ENCODE data around the gene TMEM38A.

Gene TMEM38A

DNA sequence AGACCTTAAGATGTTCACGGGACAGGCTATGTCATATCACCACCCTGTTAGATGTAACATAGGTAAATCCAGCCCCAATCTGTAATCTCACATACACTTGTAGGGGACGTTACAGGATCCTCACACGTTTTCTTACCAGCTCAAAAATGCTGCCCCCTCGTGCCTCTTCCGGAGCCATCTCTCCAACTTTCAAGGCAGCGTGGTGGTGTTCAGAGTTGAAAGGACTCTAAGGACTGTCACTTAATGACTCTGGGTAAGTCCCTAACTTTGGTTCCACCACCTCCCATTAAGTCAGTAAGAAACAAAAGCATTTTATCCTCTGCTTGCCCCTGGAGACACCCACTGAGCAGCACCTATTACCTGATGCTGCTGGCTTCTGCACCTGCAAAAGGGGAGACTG is 37.4 kb upstream of the TMEM38A start:
- peaks cover 18% of the 10 kb centered on the region for H3K36me3 ChIP-seq (ENCODE audit: insufficient read depth, low read length)
- H3K9ac ChIP-seq (ENCODE audit: low read depth, low read length): no peak overlapping the region; the same call in 1 of the 2 replicates
- WGBS: 99% methylated on average over 6 of the region's 6 CpGs
- H3K4me3 ChIP-seq (ENCODE audit: low read length): no peak overlapping the region
- no peaks in the 10 kb centered on the region for H3K9me3 ChIP-seq (ENCODE audit: insufficient read depth, low read depth, low read length)
- no peaks in the 10 kb centered on the region for H3K27me3 ChIP-seq (ENCODE audit: insufficient read depth, low read length)
- H3K27ac ChIP-seq (ENCODE audit: low read depth, low read length): no peak overlapping the region
- H3K4me1 ChIP-seq (ENCODE audit: insufficient read depth, low read length): peaks cover 14% of the 10 kb centered on the region

DNA sequence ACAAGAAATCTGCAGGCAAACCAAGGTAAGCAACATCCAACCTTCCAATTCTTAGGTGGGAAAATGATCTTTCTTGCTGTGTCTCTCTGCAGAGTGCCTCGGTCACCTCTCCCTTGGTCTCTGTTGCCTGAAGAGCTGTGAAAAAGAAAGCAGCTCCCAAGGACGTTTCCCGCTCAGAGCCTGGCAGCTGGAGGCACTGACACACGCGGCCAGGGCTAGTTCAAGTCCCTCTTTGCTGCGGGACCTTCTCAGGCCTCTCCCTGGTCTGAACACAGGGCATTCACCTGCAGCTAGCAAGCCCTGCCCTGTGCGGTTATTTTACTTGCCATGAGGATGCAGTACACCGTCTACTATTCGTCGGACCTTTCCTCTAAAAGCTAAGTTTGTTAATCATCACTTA is 36.7 kb upstream of the TMEM38A start:
- H3K4me3 ChIP-seq (ENCODE audit: low read length): no peak overlapping the region
- WGBS: 93% methylated on average over 10 of the region's 10 CpGs
- H3K9ac ChIP-seq (ENCODE audit: low read depth, low read length): peak overlapping the region; percentile 43; the same call in 1 of the 2 replicates
- peaks cover 18% of the 10 kb centered on the region for H3K36me3 ChIP-seq (ENCODE audit: insufficient read depth, low read length)
- H3K27me3 ChIP-seq (ENCODE audit: insufficient read depth, low read length): no peaks in the 10 kb centered on the region
- no peak overlapping the region for H3K27ac ChIP-seq (ENCODE audit: low read depth, low read length)
- peaks cover 17% of the 10 kb centered on the region for H3K4me1 ChIP-seq (ENCODE audit: insufficient read depth, low read length)
- H3K9me3 ChIP-seq (ENCODE audit: insufficient read depth, low read depth, low read length): no peaks in the 10 kb centered on the region

DNA sequence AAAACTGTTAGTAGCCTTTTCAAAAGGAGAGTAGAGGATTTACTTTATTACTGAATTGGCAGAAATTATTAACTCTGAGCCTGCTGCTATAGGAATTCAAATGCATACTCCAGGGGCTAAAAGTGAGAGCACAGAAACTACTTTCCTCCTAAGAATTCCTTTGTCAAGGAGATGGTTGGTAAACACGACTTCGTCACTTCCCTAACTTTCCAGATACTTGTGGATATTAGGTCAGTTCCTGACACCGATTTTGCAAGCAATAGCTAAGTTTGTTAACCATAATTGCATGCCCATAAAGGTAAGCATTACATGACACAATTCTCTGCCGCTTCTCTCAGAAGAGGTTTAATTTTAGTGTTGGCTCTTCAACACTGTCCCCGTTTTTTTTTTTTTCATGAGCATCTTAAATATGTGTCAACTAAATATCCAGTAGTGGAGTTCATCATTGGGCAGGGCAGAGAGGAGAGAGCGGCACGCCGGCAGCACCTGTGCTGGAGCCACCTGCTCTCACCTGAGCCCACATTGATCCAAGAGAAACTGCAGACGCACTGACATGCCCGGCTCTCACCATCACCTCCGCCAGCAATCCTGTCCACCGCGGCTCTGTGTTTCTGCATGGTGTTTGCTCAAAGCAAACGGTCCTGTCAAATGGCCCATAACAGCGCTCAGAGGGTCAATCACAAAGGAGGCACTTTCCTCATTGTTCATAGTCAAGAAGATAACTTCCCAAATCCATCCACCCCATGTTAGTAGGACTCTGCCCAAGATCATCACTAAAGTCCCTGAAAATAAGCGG is 35.6 kb upstream of the TMEM38A start:
- peaks cover 21% of the 10 kb centered on the region for H3K36me3 ChIP-seq (ENCODE audit: insufficient read depth, low read length)
- WGBS: 83% methylated on average over 16 of the region's 16 CpGs
- peak overlapping the region; percentile 43 for H3K9ac ChIP-seq (ENCODE audit: low read depth, low read length)
- H3K9me3 ChIP-seq (ENCODE audit: insufficient read depth, low read depth, low read length): no peaks in the 10 kb centered on the region
- peak overlapping the region; percentile 43; the same call in 1 of the 2 replicates for H3K27ac ChIP-seq (ENCODE audit: low read depth, low read length)
- H3K4me1 ChIP-seq (ENCODE audit: insufficient read depth, low read length): peaks cover 21% of the 10 kb centered on the region
- peak overlapping the region; percentile 88; the same call in 1 of the 2 replicates for H3K4me3 ChIP-seq (ENCODE audit: low read length)
- no peaks in the 10 kb centered on the region for H3K27me3 ChIP-seq (ENCODE audit: insufficient read depth, low read length)

DNA sequence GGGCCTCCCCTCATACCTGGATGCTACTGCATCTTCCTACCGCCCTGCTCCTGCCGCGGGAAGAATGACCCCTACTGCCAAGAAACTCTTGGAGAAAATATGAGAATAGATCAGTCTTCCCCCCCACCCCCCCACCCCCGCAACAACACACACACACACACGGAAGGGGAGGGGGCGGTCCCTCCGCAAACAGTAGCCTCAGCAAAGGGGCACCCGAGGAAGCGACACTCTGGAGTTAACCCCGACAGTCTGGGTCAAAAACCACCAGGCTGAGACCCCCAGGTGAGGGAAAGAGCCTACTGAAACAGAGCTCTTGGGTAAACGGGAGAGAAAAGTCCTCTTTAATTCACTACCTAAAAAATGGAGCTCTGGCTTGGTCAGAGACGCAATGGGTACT is 34.1 kb upstream of the TMEM38A start:
- Histone ChIP-seq H3K9me3 (ENCODE audit: insufficient read depth, low read depth, low read length) (no peaks in the 10 kb centered on the region), H3K4me1 (ENCODE audit: insufficient read depth, low read length) (peaks cover 21% of the 10 kb centered on the region), H3K36me3 (ENCODE audit: insufficient read depth, low read length) (peaks cover 33% of the 10 kb centered on the region), H3K4me3 (ENCODE audit: low read length) (peak overlapping the region; percentile 88), H3K9ac (ENCODE audit: low read depth, low read length) (peak overlapping the region; percentile 79), H3K27ac (ENCODE audit: low read depth, low read length) (peak overlapping the region; percentile 37; the same call in 1 of the 2 replicates), H3K27me3 (ENCODE audit: insufficient read depth, low read length) (no peaks in the 10 kb centered on the region)
- 3% methylated on average over 8 of the region's 12 CpGs for WGBS

DNA sequence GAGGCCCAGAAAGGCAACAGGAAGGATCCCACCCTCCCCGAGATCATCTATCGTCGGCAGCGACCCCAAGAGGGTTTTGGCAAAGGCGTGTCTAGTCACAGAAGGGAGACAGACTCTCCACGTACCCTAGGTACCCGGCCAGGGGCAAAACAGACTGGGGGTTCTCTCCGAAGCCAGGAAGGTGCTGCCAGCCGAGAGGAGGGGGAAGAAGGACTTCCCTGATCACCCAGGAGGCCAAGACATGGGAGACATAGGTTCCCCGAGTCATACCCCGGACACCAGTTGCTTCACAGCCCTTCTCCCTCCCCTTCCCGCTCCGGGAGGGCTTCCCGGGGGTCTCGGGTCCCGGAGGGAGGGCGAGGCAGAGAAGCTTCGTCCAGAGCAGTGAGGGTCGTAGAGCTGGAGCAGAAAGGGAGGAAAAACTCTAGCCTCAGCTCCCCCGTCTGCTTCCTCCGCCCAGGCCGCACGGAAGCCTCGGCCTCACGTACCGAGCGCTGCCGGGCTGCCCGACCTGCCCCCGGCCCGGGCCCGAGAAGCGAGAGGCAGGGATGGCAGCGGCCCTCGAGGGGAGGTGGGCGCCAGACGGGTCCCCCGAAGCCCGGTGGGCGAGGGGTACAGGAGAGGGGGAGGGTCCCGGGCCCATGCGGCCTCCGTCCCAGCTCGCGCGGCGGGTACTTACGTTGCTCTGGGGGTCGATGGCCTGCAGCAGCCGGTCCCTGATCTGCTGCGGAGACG is 33.6 kb upstream of the TMEM38A start:
- peak overlapping the region; percentile 79 for H3K9ac ChIP-seq (ENCODE audit: low read depth, low read length)
- peaks cover 21% of the 10 kb centered on the region for H3K4me1 ChIP-seq (ENCODE audit: insufficient read depth, low read length)
- H3K4me3 ChIP-seq (ENCODE audit: low read length): peak overlapping the region; percentile 88
- 1% methylated on average over 52 of the region's 52 CpGs for WGBS
- H3K27ac ChIP-seq (ENCODE audit: low read depth, low read length): peak overlapping the region; percentile 37; the same call in 1 of the 2 replicates
- H3K9me3 ChIP-seq (ENCODE audit: insufficient read depth, low read depth, low read length): no peaks in the 10 kb centered on the region
- peaks cover 37% of the 10 kb centered on the region for H3K36me3 ChIP-seq (ENCODE audit: insufficient read depth, low read length)
- H3K27me3 ChIP-seq (ENCODE audit: insufficient read depth, low read length): no peaks in the 10 kb centered on the region

DNA sequence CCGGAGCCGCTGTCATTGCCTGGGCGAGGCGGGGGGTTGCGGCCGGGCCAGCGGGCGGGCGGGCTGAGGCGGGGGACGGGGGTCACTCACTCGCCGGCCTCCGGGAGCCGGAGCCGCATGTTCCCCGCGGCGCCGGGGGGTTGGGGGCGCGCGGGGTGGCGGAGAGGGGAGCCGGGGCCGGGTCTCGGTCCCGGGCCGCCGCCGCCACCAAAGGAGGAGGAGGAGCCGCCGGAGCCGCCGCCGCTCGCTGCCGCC is 33.1 kb upstream of the TMEM38A start:
- Histone ChIP-seq H3K36me3 (ENCODE audit: insufficient read depth, low read length) (peaks cover 42% of the 10 kb centered on the region), H3K4me3 (ENCODE audit: low read length) (peak overlapping the region; percentile 88), H3K27me3 (ENCODE audit: insufficient read depth, low read length) (no peaks in the 10 kb centered on the region), H3K27ac (ENCODE audit: low read depth, low read length) (no peak overlapping the region; the same call in 1 of the 2 replicates), H3K4me1 (ENCODE audit: insufficient read depth, low read length) (peaks cover 21% of the 10 kb centered on the region), H3K9me3 (ENCODE audit: insufficient read depth, low read depth, low read length) (no peaks in the 10 kb centered on the region), H3K9ac (ENCODE audit: low read depth, low read length) (peak overlapping the region; percentile 79)
- under 1% methylated on average over 38 of the region's 38 CpGs for WGBS

DNA sequence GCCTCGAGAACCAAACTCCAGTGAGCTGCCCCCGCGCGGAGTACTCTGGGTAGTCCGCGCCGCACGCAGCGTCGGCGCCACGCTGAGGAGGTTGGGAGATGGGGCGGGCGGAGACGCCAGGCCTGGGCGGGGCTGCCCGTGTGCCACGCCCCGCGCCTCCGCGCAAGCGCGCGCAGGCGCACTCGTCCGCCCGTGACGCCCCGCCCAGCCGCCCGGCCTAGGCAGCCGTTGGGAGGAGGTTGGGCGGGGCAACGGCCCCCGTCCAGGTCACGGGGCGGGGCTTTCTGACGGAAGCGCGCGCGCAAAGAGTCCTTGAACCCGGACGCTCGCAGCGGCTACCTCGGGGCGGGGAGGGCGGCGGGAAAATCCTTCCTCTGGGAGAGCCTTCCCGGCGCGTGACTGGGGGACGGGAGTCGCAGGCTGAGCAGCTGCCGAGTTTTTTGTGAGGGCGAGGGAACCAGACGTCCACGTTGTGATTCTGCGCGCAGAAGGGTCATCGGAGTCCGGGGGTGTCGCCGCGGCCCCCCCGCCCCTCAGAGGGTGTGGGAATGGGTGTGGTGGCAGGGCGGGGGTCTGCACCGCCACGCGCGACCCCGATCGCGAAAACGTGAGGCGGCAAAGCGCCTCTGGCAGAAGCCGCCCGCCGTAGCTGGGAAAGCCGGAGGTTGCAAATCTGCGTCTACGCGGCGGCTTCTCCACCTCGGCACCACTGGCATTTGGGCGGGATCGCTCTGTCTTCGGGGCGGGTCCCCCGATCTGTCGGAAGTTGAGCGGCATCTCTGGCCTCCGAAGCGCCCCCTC is 32.6 kb upstream of the TMEM38A start, which contains the start of gene MED26:
TSS of gene MED26 (minus strand) at position 22 of the 801 bp plus-strand sequence. CDS start 261 bp downstream, outside the sequence.
- Histone ChIP-seq H3K27me3 (ENCODE audit: insufficient read depth, low read length) (no peaks in the 10 kb centered on the region), H3K4me1 (ENCODE audit: insufficient read depth, low read length) (peaks cover 21% of the 10 kb centered on the region), H3K4me3 (ENCODE audit: low read length) (peak within 1 kb of the TSS; percentile 88), H3K9me3 (ENCODE audit: insufficient read depth, low read depth, low read length) (no peaks in the 10 kb centered on the region), H3K27ac (ENCODE audit: low read depth, low read length) (peak within 1 kb of the TSS; percentile 96), H3K36me3 (ENCODE audit: insufficient read depth, low read length) (peaks cover 41% of the 10 kb centered on the region), H3K9ac (ENCODE audit: low read depth, low read length) (peak within 1 kb of the TSS; percentile 90)
- under 1% methylated on average over 98 of the region's 98 CpGs for WGBS

DNA sequence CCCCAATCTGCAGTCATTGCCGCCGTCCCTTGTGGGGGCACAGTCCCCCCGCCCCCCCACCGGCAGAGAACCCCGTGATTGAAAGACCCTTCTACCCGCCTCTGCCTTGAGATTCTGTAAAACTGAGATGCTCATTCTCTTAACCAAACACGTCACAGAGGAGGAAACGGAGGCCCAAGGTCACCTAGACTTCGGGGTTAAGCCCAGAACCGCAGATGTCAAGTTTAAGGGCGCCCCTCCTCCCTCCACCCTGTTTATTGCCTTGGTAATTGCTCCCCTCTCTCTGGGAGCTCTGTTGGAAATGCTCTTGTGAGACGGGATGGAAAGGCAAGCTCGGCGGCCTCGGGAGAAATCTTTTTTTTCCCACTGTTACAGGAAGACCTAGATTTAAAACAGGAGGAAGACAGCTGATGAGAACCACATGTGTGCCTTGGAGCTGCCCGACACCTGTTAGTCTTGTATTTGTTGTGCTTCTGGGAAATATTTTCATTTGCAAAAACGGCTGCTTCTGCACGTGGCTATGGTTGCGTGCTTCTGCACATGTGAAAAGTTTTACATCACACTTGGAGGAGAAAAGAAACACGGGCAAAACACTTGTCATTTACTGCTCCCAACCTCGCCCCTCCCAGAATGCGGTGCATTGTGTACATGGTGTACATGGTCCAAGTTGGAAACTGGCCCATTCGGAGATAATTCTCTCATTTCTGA is 31.8 kb upstream of the TMEM38A start:
- H3K36me3 ChIP-seq (ENCODE audit: insufficient read depth, low read length): peaks cover 42% of the 10 kb centered on the region
- no peaks in the 10 kb centered on the region for H3K9me3 ChIP-seq (ENCODE audit: insufficient read depth, low read depth, low read length)
- peak overlapping the region; percentile 90 for H3K9ac ChIP-seq (ENCODE audit: low read depth, low read length)
- WGBS: 28% methylated on average over 23 of the region's 23 CpGs
- H3K27me3 ChIP-seq (ENCODE audit: insufficient read depth, low read length): no peaks in the 10 kb centered on the region
- peaks cover 21% of the 10 kb centered on the region for H3K4me1 ChIP-seq (ENCODE audit: insufficient read depth, low read length)
- H3K4me3 ChIP-seq (ENCODE audit: low read length): peak overlapping the region; percentile 88
- H3K27ac ChIP-seq (ENCODE audit: low read depth, low read length): peak overlapping the region; percentile 96; the same call in 1 of the 2 replicates

DNA sequence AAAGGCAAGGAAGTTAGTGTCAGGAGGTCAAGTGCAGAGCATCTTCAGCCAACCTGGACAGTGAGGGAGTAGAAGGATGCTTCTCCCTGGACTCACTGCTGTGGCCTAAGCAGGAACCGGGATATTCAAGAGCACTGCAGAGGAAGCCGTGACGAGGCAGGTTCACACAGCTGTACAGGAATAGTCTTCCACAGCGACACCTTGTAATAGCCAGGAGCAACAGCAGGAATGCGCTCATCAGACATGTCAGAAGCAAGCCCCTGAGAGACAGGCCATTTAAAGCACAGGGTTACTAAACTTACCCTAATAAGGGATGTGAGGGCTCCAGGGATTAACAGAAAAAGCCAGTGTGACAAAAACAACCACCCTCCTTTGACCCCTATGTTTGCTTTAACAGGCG is 29.5 kb upstream of the TMEM38A start:
- Histone ChIP-seq H3K9me3 (ENCODE audit: insufficient read depth, low read depth, low read length) (no peaks in the 10 kb centered on the region), H3K9ac (ENCODE audit: low read depth, low read length) (no peak overlapping the region; the same call in 1 of the 2 replicates), H3K4me1 (ENCODE audit: insufficient read depth, low read length) (peaks cover 8% of the 10 kb centered on the region), H3K27me3 (ENCODE audit: insufficient read depth, low read length) (no peaks in the 10 kb centered on the region), H3K36me3 (ENCODE audit: insufficient read depth, low read length) (peaks cover 47% of the 10 kb centered on the region), H3K27ac (ENCODE audit: low read depth, low read length) (no peak overlapping the region), H3K4me3 (ENCODE audit: low read length) (no peak overlapping the region)
- 90% methylated on average over 6 of the region's 6 CpGs for WGBS

DNA sequence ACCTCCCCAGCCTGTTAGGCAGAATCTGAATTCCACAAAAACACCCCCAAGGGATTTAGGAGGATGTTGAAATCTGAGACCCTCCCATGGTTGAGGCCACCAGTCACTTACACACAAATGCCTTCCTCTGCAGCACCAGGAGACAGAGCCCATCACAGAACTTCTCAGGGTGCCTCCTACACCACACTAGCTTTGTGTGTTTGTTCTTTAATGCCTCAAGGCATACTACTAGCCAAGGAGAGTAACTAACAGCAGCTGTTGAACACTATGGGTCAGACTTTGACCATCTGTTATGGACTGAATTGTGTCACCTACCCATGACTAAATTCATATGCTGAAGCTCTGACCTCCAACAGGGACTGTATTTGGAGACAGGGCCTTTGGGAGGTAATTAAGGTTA is 23.4 kb upstream of the TMEM38A start:
- Histone ChIP-seq H3K9ac (ENCODE audit: low read depth, low read length) (no peak overlapping the region), H3K4me1 (ENCODE audit: insufficient read depth, low read length) (no peaks in the 10 kb centered on the region), H3K36me3 (ENCODE audit: insufficient read depth, low read length) (peaks cover 59% of the 10 kb centered on the region), H3K4me3 (ENCODE audit: low read length) (no peak overlapping the region), H3K27me3 (ENCODE audit: insufficient read depth, low read length) (no peaks in the 10 kb centered on the region), H3K27ac (ENCODE audit: low read depth, low read length) (no peak overlapping the region), H3K9me3 (ENCODE audit: insufficient read depth, low read depth, low read length) (no peaks in the 10 kb centered on the region)

Data from HUES64 (cell line).